ENCODE data around the gene IQSEC3. TPM values are rescaled to one million over a fixed set of nuclear protein-coding genes. Genes with fewer than 3 reads are reported as not detected.

IQSEC3 gene
- total and polyA plus RNA-seq, 2 of the 13 experiments (the other 11 are each of a cell fraction or from before 2014, with no cell fraction given): not detected

DNA sequence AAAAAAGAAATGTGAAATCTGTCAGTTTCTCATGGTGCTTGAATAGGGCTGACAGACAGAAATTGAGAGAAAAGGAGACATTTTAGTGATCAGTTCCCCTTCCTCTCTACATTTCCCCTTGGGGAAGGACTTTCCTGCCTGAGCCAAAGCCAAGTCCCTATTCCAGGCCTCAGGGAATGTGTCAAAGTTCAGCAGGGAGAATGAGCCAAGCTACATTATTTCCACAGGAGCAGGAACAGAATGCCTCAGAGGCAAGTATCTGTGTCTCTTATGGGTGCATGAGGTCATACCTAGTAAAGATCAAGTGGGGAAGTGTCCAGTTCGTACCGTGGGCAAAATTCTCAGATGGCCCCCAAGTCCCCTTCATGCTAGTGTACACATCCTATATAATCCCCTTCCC, 68.6 kb downstream of the IQSEC3 start:
- DNase-seq (ENCODE audit: low spot score) (no peak), FAIRE-seq (no peak), ATAC-seq (no peak)
- Histone ChIP-seq H3K79me2 (ENCODE audit: insufficient read depth, low read length) (no peaks in the 10 kb centered on the region), H3K9ac (ENCODE audit: insufficient read depth, low read depth, low read length) (no peak overlapping the region), H2AFZ (ENCODE audit: low read length) (no peak overlapping the region), H3K4me3 (replicated peaks in 1 of 3; ENCODE audit: insufficient read depth in 1 of 3, low read depth in 2 of 3, low read length in 3 of 3) (no peak overlapping the region), H3K36me3 (replicated peaks in 1 of 2; ENCODE audit: control insufficient read depth in 1 of 2, insufficient read depth in 2 of 2, low read length in 2 of 2) (no peaks in the 10 kb centered on the region), H3K4me1 (ENCODE audit: insufficient read depth, low read length) (0 out of 2 replicates have a peak, but pooled peaks cover 6% of the 10 kb centered on the region), H3K27me3 (ENCODE audit: control insufficient read depth in 1 of 2, insufficient read depth in 2 of 2, low read length in 2 of 2) (peaks cover 0 to 13% of the 10 kb centered on the region in 2 experiments; a peak in 2 of 5 replicates), H3K4me2 (ENCODE audit: low read depth, low read length) (no peak overlapping the region), H4K20me1 (ENCODE audit: insufficient read depth, low read length) (no peaks in the 10 kb centered on the region), H3K9me3 (ENCODE audit: low read length) (no peaks in the 10 kb centered on the region), H3K27ac (ENCODE audit: extremely low read length, insufficient read depth, low read length) (no peak overlapping the region)
- ChIA-PET POLR2A (no interaction called here), CTCF (ENCODE audit: low intra/inter-chr PET ratio, low total read pairs) (no interaction called here)
- intact Hi-C loops (cut with micrococcal nuclease; ENCODE audit: unreplicated experiment): no loop called here
- TF ChIP-seq, protein P1, sequence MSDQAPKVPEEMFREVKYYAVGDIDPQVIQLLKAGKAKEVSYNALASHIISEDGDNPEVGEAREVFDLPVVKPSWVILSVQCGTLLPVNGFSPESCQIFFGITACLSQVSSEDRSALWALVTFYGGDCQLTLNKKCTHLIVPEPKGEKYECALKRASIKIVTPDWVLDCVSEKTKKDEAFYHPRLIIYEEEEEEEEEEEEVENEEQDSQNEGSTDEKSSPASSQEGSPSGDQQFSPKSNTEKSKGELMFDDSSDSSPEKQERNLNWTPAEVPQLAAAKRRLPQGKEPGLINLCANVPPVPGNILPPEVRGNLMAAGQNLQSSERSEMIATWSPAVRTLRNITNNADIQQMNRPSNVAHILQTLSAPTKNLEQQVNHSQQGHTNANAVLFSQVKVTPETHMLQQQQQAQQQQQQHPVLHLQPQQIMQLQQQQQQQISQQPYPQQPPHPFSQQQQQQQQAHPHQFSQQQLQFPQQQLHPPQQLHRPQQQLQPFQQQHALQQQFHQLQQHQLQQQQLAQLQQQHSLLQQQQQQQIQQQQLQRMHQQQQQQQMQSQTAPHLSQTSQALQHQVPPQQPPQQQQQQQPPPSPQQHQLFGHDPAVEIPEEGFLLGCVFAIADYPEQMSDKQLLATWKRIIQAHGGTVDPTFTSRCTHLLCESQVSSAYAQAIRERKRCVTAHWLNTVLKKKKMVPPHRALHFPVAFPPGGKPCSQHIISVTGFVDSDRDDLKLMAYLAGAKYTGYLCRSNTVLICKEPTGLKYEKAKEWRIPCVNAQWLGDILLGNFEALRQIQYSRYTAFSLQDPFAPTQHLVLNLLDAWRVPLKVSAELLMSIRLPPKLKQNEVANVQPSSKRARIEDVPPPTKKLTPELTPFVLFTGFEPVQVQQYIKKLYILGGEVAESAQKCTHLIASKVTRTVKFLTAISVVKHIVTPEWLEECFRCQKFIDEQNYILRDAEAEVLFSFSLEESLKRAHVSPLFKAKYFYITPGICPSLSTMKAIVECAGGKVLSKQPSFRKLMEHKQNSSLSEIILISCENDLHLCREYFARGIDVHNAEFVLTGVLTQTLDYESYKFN (CRISPR knock-in tag; conservative IDR thresholded peaks at IDR 0.05): no peak
- TF ChIP-seq SIN3B (IDR thresholded peaks at IDR 0.05; ENCODE audit: low read length) (no peak), YY1 (IDR thresholded peaks at IDR 0.05; ENCODE audit: insufficient read depth, insufficient replicate concordance, low read depth, low read length) (no peak), ZNF441 (CRISPR knock-in tag; IDR thresholded peaks at IDR 0.05; ENCODE audit: borderline replicate concordance) (no peak), KDM4B (CRISPR knock-in tag; IDR thresholded peaks at IDR 0.05) (no peak), XBP1 (CRISPR knock-in tag; IDR thresholded peaks at IDR 0.05) (no peak), ZNF563 (CRISPR knock-in tag; IDR thresholded peaks at IDR 0.05) (no peak), FOXK1 (CRISPR knock-in tag; IDR thresholded peaks at IDR 0.05; ENCODE audit: borderline replicate concordance, low read depth) (no peak), THYN1 (CRISPR knock-in tag; IDR thresholded peaks at IDR 0.05; ENCODE audit: borderline replicate concordance, low read depth) (no peak)
- TF ChIP-seq, protein P2, sequence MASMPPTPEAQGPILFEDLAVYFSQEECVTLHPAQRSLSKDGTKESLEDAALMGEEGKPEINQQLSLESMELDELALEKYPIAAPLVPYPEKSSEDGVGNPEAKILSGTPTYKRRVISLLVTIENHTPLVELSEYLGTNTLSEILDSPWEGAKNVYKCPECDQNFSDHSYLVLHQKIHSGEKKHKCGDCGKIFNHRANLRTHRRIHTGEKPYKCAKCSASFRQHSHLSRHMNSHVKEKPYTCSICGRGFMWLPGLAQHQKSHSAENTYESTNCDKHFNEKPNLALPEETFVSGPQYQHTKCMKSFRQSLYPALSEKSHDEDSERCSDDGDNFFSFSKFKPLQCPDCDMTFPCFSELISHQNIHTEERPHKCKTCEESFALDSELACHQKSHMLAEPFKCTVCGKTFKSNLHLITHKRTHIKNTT (CRISPR knock-in tag; IDR thresholded peaks at IDR 0.05): no peak
- TF ChIP-seq, protein P3, sequence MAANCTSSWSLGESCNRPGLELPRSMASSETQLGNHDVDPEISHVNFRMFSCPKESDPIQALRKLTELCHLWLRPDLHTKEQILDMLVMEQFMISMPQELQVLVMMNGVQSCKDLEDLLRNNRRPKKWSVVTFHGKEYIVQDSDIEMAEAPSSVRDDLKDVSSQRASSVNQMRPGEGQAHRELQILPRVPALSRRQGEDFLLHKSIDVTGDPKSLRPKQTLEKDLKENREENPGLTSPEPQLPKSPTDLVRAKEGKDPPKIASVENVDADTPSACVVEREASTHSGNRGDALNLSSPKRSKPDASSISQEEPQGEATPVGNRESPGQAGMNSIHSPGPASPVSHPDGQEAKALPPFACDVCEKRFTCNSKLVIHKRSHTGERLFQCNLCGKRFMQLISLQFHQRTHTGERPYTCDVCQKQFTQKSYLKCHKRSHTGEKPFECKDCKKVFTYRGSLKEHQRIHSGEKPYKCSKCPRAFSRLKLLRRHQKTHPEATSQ (CRISPR knock-in tag; IDR thresholded peaks at IDR 0.05; ENCODE audit: borderline replicate concordance): no peak
- TF ChIP-seq, protein P4, sequence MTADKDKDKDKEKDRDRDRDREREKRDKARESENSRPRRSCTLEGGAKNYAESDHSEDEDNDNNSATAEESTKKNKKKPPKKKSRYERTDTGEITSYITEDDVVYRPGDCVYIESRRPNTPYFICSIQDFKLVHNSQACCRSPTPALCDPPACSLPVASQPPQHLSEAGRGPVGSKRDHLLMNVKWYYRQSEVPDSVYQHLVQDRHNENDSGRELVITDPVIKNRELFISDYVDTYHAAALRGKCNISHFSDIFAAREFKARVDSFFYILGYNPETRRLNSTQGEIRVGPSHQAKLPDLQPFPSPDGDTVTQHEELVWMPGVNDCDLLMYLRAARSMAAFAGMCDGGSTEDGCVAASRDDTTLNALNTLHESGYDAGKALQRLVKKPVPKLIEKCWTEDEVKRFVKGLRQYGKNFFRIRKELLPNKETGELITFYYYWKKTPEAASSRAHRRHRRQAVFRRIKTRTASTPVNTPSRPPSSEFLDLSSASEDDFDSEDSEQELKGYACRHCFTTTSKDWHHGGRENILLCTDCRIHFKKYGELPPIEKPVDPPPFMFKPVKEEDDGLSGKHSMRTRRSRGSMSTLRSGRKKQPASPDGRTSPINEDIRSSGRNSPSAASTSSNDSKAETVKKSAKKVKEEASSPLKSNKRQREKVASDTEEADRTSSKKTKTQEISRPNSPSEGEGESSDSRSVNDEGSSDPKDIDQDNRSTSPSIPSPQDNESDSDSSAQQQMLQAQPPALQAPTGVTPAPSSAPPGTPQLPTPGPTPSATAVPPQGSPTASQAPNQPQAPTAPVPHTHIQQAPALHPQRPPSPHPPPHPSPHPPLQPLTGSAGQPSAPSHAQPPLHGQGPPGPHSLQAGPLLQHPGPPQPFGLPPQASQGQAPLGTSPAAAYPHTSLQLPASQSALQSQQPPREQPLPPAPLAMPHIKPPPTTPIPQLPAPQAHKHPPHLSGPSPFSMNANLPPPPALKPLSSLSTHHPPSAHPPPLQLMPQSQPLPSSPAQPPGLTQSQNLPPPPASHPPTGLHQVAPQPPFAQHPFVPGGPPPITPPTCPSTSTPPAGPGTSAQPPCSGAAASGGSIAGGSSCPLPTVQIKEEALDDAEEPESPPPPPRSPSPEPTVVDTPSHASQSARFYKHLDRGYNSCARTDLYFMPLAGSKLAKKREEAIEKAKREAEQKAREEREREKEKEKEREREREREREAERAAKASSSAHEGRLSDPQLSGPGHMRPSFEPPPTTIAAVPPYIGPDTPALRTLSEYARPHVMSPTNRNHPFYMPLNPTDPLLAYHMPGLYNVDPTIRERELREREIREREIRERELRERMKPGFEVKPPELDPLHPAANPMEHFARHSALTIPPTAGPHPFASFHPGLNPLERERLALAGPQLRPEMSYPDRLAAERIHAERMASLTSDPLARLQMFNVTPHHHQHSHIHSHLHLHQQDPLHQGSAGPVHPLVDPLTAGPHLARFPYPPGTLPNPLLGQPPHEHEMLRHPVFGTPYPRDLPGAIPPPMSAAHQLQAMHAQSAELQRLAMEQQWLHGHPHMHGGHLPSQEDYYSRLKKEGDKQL (CRISPR knock-in tag; IDR thresholded peaks at IDR 0.05; ENCODE audit: low read depth): no peak
- WGBS (ENCODE audit: low lambda C conversion rate): 0% methylated on average over 2 of the region's 2 CpGs
- in situ Hi-C loops (cut with HindIII; ENCODE audit: extremely low pct_ligation_motif_present, low pct_unique_long_range_greater_than_20kb): no loop called here
- BruUV-seq (replicated peaks): no TSS peak
